ENCODE data around the gene CEACAM3. TPM values are rescaled to one million over a fixed set of nuclear protein-coding genes. Genes with fewer than 3 reads are reported as not detected.
"Not testable (repeated sequence)": the region's sequence is repeated elsewhere in the genome, so short reads cannot be mapped to it uniquely, and the experiment has no call there.

CEACAM3 gene
- total RNA-seq, 1 experiment from 2014 or later: not detected

GRCh38 chr19:41784743-41785142 lies 11.6 kb upstream of the CEACAM3 start:
- Mint-ChIP-seq H3K36me3 (ENCODE audit: insufficient read depth, unreplicated experiment) (no peaks in the 10 kb centered on the region), H3K27ac (ENCODE audit: low read depth, unreplicated experiment) (no peak overlapping the region), H3K4me3 (ENCODE audit: unreplicated experiment) (no peak overlapping the region), H3K4me1 (ENCODE audit: insufficient read depth, unreplicated experiment) (peaks cover 5% of the 10 kb centered on the region), H3K9me3 (ENCODE audit: unreplicated experiment) (no peaks in the 10 kb centered on the region), H3K27me3 (ENCODE audit: insufficient read depth, unreplicated experiment) (peaks cover 87% of the 10 kb centered on the region)
- ChIA-PET POLR2A (no interaction called here), CTCF (interaction anchor here (0.5 to 4.1 kb wide), 21 partner anchors 8 to 668 kb away, joined by 3 to 35 read pairs (median 5); partner anchors contain the start of genes CEACAM3 and CEACAM6)
- TF ChIP-seq, protein P1, sequence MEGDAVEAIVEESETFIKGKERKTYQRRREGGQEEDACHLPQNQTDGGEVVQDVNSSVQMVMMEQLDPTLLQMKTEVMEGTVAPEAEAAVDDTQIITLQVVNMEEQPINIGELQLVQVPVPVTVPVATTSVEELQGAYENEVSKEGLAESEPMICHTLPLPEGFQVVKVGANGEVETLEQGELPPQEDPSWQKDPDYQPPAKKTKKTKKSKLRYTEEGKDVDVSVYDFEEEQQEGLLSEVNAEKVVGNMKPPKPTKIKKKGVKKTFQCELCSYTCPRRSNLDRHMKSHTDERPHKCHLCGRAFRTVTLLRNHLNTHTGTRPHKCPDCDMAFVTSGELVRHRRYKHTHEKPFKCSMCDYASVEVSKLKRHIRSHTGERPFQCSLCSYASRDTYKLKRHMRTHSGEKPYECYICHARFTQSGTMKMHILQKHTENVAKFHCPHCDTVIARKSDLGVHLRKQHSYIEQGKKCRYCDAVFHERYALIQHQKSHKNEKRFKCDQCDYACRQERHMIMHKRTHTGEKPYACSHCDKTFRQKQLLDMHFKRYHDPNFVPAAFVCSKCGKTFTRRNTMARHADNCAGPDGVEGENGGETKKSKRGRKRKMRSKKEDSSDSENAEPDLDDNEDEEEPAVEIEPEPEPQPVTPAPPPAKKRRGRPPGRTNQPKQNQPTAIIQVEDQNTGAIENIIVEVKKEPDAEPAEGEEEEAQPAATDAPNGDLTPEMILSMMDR (IDR thresholded peaks at IDR 0.05; ENCODE audit: unreplicated experiment): no peak
- no TSS peak for BruUV-seq (replicated peaks)
- DNase-seq (ENCODE audit: unreplicated experiment): no peak
- intact Hi-C loops (cut with micrococcal nuclease): loop anchor here (1.0 to 5.0 kb wide), 3 partner anchors 31 to 142 kb away; no protein-coding TSS in a partner anchor

DNA sequence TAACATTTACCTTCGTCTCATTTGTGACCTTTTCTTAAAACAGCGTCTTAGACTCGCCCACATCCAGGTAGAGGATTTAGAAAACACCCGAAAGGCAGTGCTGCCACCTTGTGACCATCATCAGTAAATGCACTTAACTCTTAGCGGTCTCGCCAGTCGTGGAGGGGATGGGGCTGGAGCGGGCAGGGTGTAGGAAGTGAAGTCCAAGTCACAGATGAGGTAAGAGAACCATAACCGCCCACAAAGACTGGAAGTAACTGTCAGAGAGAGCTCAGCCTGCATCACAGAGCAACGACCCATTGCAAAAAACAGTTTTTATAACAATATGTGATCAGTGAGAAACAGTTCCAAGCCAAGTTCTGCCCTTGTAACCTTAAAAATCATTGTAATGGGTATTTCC lies 10.7 kb upstream of the CEACAM3 start:
- BruUV-seq (replicated peaks): no TSS peak
- Mint-ChIP-seq H3K9me3 (ENCODE audit: unreplicated experiment) (no peaks in the 10 kb centered on the region), H3K27me3 (ENCODE audit: insufficient read depth, unreplicated experiment) (peaks cover 87% of the 10 kb centered on the region), H3K27ac (ENCODE audit: low read depth, unreplicated experiment) (no peak overlapping the region), H3K4me1 (ENCODE audit: insufficient read depth, unreplicated experiment) (peaks cover 5% of the 10 kb centered on the region), H3K4me3 (ENCODE audit: unreplicated experiment) (no peak overlapping the region), H3K36me3 (ENCODE audit: insufficient read depth, unreplicated experiment) (no peaks in the 10 kb centered on the region)
- TF ChIP-seq, protein P1 (IDR thresholded peaks at IDR 0.05; ENCODE audit: unreplicated experiment): peak; percentile 84
- DNase-seq (ENCODE audit: unreplicated experiment): peak; percentile 87
- ChIA-PET POLR2A (no interaction called here), CTCF (interaction anchor here (0.6 to 4.1 kb wide), 16 partner anchors 7 to 144 kb away, joined by 3 to 35 read pairs (median 6); partner anchors contain the start of genes CEACAM3 and CEACAM6)
- intact Hi-C loops (cut with micrococcal nuclease): loop anchor here (1.0 to 5.0 kb wide), 3 partner anchors 32 to 143 kb away; no protein-coding TSS in a partner anchor

GRCh38 chr19:41787055-41787454 lies 9.3 kb upstream of the CEACAM3 start:
- TF ChIP-seq, protein P1 (IDR thresholded peaks at IDR 0.05; ENCODE audit: unreplicated experiment): no peak
- POLR2A ChIA-PET: interaction anchor here (1.1 kb wide), 1 partner anchor 72 kb away, joined by 3 read pairs; no protein-coding TSS in a partner anchor
- Mint-ChIP-seq H3K27ac (ENCODE audit: low read depth, unreplicated experiment) (no peak overlapping the region), H3K4me3 (ENCODE audit: unreplicated experiment) (no peak overlapping the region), H3K9me3 (ENCODE audit: unreplicated experiment) (no peaks in the 10 kb centered on the region), H3K36me3 (ENCODE audit: insufficient read depth, unreplicated experiment) (no peaks in the 10 kb centered on the region), H3K4me1 (ENCODE audit: insufficient read depth, unreplicated experiment) (peaks cover 5% of the 10 kb centered on the region), H3K27me3 (ENCODE audit: insufficient read depth, unreplicated experiment) (peaks cover 85% of the 10 kb centered on the region)
- no TSS peak for BruUV-seq (replicated peaks)
- intact Hi-C loops (cut with micrococcal nuclease): loop anchor here (5.0 kb wide), 1 partner anchor 145 kb away; no protein-coding TSS in a partner anchor
- CTCF ChIA-PET: interaction anchor here (0.6 to 4.1 kb wide), 7 partner anchors 8 to 96 kb away, joined by 3 to 33 read pairs (median 4); partner anchors contain the start of gene CEACAM3
- DNase-seq (ENCODE audit: unreplicated experiment): no peak

- H3K27ac Mint-ChIP-seq (ENCODE audit: low read depth, unreplicated experiment); H3K9me3 Mint-ChIP-seq (ENCODE audit: unreplicated experiment); H3K4me3 Mint-ChIP-seq (ENCODE audit: unreplicated experiment); H3K36me3 Mint-ChIP-seq (ENCODE audit: insufficient read depth, unreplicated experiment); DNase-seq (ENCODE audit: unreplicated experiment); CTCF ChIA-PET; POLR2A ChIA-PET; BruUV-seq (replicated peaks): not testable (repeated sequence)
- H3K4me1 Mint-ChIP-seq (ENCODE audit: insufficient read depth, unreplicated experiment): peaks cover 15% of the 10 kb centered on the region
- H3K27me3 Mint-ChIP-seq (ENCODE audit: insufficient read depth, unreplicated experiment): peaks cover 94% of the 10 kb centered on the region
- intact Hi-C loops (cut with micrococcal nuclease): loop anchor here (5.0 kb wide), 1 partner anchor 146 kb away; no protein-coding TSS in a partner anchor
These were observed 7.9 kb upstream of the CEACAM3 start for GRCh38 chr19:41788518-41788917.

DNA sequence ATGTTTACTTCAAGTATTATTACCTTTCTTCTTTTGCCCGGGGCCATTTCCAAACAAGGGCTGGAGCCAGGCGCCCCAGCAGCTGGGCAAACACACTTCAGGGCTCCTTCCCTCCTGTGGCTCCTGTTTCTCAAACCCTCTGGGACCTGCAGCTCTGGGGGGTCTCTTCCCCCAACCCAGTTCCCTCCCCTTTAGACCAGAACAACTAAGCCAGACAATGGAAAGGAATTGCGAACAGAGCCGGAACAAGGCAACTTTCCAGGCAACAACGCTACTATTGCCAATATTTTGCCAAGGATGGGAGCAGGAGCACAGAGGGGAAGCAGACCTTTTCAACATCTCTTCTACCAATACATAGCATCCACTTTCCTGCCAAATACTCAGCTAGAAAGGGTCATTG lies 7.3 kb upstream of the CEACAM3 start:
- H3K9me3 Mint-ChIP-seq (ENCODE audit: unreplicated experiment); BruUV-seq (replicated peaks); H3K36me3 Mint-ChIP-seq (ENCODE audit: insufficient read depth, unreplicated experiment); DNase-seq (ENCODE audit: unreplicated experiment); CTCF ChIA-PET; H3K4me3 Mint-ChIP-seq (ENCODE audit: unreplicated experiment); H3K27ac Mint-ChIP-seq (ENCODE audit: low read depth, unreplicated experiment); POLR2A ChIA-PET: not testable (repeated sequence)
- Mint-ChIP-seq H3K4me1 (ENCODE audit: insufficient read depth, unreplicated experiment) (peaks cover 15% of the 10 kb centered on the region), H3K27me3 (ENCODE audit: insufficient read depth, unreplicated experiment) (peaks cover 91% of the 10 kb centered on the region)
- intact Hi-C loops (cut with micrococcal nuclease): loop anchor here (5.0 kb wide), 1 partner anchor 147 kb away; no protein-coding TSS in a partner anchor
